Neural progenitor cell (in vitro differentiated cells): ENCODE data around the gene MARCKSL1. TPM values are rescaled to one million over a fixed set of nuclear protein-coding genes. Genes with fewer than 3 reads are reported as not detected.
"Not testable (repeated sequence)": the region's sequence is repeated elsewhere in the genome, so short reads cannot be mapped to it uniquely, and the experiment has no call there.

Source experiments
- DNase-seq: peaks from one replicate; pipeline ENCODE4 v3.0.0-alpha.2; 2016; ENCODE audit warnings: low spot score
- H2AFZ ChIP-seq: fragments of 200-600 bp; sonication (generic); replicated peaks from 2 replicates; pipeline ENCODE4 v1.6.1; 2016; ENCODE audit warnings: antibody characterized with exemption
- H3F3A ChIP-seq: fragments of 200-600 bp; sonication (generic); 2 replicates; pipeline ENCODE4 v1.6.1; 2016; ENCODE audit warnings: antibody characterized with exemption, low read depth
- H3K27ac ChIP-seq: fragments of 200-600 bp; sonication (generic); 2 replicates; pipeline ENCODE4 v1.5.1; 2016; ENCODE audit warnings: mild to moderate bottlenecking
- H3K27me3 ChIP-seq: fragments of 200-600 bp; sonication (generic); 2 replicates; pipeline ENCODE4 v1.6.1; 2016; ENCODE audit warnings: mild to moderate bottlenecking, moderate library complexity
- H3K36me3 ChIP-seq: fragments of 200-600 bp; sonication (generic); 2 replicates; pipeline ENCODE4 v1.5.1; 2016
- H3K4me1 ChIP-seq: fragments of 200-600 bp; sonication (generic); 2 replicates; pipeline ENCODE4 v1.6.1; 2016; ENCODE audit warnings: mixed run types
- H3K4me2 ChIP-seq: fragments of 200-600 bp; sonication (generic); 2 replicates; pipeline ENCODE4 v1.6.1; 2016
- H3K4me3 ChIP-seq: fragments of 200-600 bp; sonication (generic); 2 replicates; pipeline ENCODE4 v1.5.1; 2016
- H3K79me2 ChIP-seq: fragments of 200-600 bp; sonication (generic); 2 replicates; pipeline ENCODE4 v1.6.1; 2016; ENCODE audit warnings: low read depth
- H3K9ac ChIP-seq: fragments of 200-600 bp; sonication (generic); 2 replicates; pipeline ENCODE4 v1.6.1; 2016
- H3K9me3 ChIP-seq: fragments of 200-600 bp; sonication (generic); 2 replicates; pipeline ENCODE4 v1.5.1; 2016; ENCODE audit warnings: low read depth
- H4K20me1 ChIP-seq: fragments of 200-600 bp; sonication (generic); 2 replicates; pipeline ENCODE4 v1.6.1; 2016; ENCODE audit warnings: low read depth
- H3K27ac Mint-ChIP-seq: 3 replicates; pipeline ENCODE4 v1.8.0; 2021; ENCODE audit warnings: mixed read lengths
- H3K27me3 Mint-ChIP-seq: 2 replicates; pipeline ENCODE4 v1.8.0; 2022; ENCODE audit warnings: low read depth, mild to moderate bottlenecking, inconsistent platforms, moderate library complexity, mixed read lengths; ENCODE audit not compliant: insufficient read depth
- H3K36me3 Mint-ChIP-seq: 3 replicates; pipeline ENCODE4 v1.8.0; 2021; ENCODE audit warnings: mixed read lengths
- H3K4me1 Mint-ChIP-seq: 3 replicates; pipeline ENCODE4 v1.8.0; 2021; ENCODE audit warnings: mixed read lengths
- H3K4me3 Mint-ChIP-seq: 3 replicates; pipeline ENCODE4 v1.8.0; 2021; ENCODE audit warnings: mild to moderate bottlenecking, moderate library complexity, mixed read lengths
- H3K9me3 Mint-ChIP-seq: 3 replicates; pipeline ENCODE4 v1.8.0; 2020; ENCODE audit warnings: mixed read lengths
- CTCF ChIP-seq: fragments of 200-600 bp; sonication (generic); IDR thresholded peaks from 2 replicates; pipeline ENCODE4 v1.5.1; 2017; ENCODE audit warnings: antibody characterized with exemption, mild to moderate bottlenecking
- EZH2 ChIP-seq: fragments of 200-600 bp; sonication (generic); IDR thresholded peaks from 2 replicates; pipeline ENCODE4 v1.6.1; 2017; ENCODE audit warnings: antibody characterized with exemption, mild to moderate bottlenecking, moderate library complexity
- EZH2phosphoT487 ChIP-seq: fragments of 200-600 bp; sonication (generic); IDR thresholded peaks from 2 replicates; pipeline ENCODE4 v1.6.1; 2017; ENCODE audit warnings: antibody characterized with exemption
- total RNA-seq: library from RNA; depleted of rRNA; stranded (reverse); fragments of >200 nt; gene quantifications from 2 replicates; pipeline ENCODE4 v1.2.3, GENCODE V29; 2015; ENCODE audit warnings: low replicate concordance

Gene MARCKSL1
- total RNA-seq, 1 donor from 2014 or later, result 258 TPM

- Histone ChIP-seq H3K27me3 (peaks cover 30% of the 10 kb centered on the region), H3K27ac (no peak overlapping the region), H3K4me1 (peaks cover 4% of the 10 kb centered on the region), H3K4me2 (peak overlapping the region; percentile 70), H3K36me3 (no peaks in the 10 kb centered on the region), H4K20me1 (peaks cover 6% of the 10 kb centered on the region), H3K9me3 (no peaks in the 10 kb centered on the region), H3K4me3 (peak overlapping the region; percentile 37), H3F3A (peaks cover 12% of the 10 kb centered on the region), H3K79me2 (no peaks in the 10 kb centered on the region), H2AFZ (no peak overlapping the region), H3K9ac (no peak overlapping the region)
- no peak for DNase-seq
- no peak for TF ChIP-seq EZH2
- TF ChIP-seq CTCF, result no peak
- no peak for TF ChIP-seq EZH2phosphoT487
- Mint-ChIP-seq H3K27me3 (peaks cover 16% of the 10 kb centered on the region), H3K27ac (no peak overlapping the region), H3K36me3 (peaks cover 17% of the 10 kb centered on the region), H3K4me3 (no peak overlapping the region), H3K4me1 (peaks cover 23% of the 10 kb centered on the region), H3K9me3 (no peaks in the 10 kb centered on the region)
These were observed 25.3 kb upstream of the MARCKSL1 start for GRCh38 chr1:32361308-32361673.

DNA sequence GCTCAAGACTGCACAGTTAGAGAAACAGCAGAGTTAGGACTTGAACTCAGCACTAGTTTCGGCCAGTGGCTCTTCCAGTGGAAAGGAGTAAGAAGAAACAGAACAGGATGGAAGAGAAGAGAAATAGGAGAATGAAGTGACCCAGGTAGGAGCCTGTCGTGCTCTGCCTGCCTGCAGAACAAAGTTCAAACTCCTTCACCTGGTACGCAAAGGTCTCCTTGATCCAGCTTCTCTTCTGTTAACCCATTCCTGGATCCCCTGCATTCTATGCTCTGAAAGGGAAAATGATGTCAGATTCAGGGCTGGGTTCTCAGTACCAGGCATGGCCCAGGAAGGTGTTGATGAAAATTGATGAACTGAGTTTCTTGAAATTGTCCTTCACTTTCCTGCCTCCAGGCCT lies 22.4 kb upstream of the MARCKSL1 start:
- TF ChIP-seq EZH2, result no peak
- TF ChIP-seq CTCF, result no peak
- TF ChIP-seq EZH2phosphoT487, result no peak
- Histone ChIP-seq H3K4me1 (peaks cover 10% of the 10 kb centered on the region), H3K27ac (no peak overlapping the region), H3K27me3 (peaks cover 30% of the 10 kb centered on the region), H3K36me3 (no peaks in the 10 kb centered on the region), H3F3A (peaks cover 13% of the 10 kb centered on the region), H3K4me2 (no peak overlapping the region), H2AFZ (no peak overlapping the region), H4K20me1 (peaks cover 3% of the 10 kb centered on the region), H3K9me3 (no peaks in the 10 kb centered on the region), H3K4me3 (no peak overlapping the region), H3K79me2 (no peaks in the 10 kb centered on the region), H3K9ac (no peak overlapping the region)
- Mint-ChIP-seq H3K4me3 (no peak overlapping the region), H3K4me1 (peaks cover 32% of the 10 kb centered on the region), H3K27ac (no peak overlapping the region), H3K9me3 (no peaks in the 10 kb centered on the region), H3K27me3 (peaks cover 13% of the 10 kb centered on the region), H3K36me3 (peaks cover 16% of the 10 kb centered on the region)
- no peak for DNase-seq

DNA sequence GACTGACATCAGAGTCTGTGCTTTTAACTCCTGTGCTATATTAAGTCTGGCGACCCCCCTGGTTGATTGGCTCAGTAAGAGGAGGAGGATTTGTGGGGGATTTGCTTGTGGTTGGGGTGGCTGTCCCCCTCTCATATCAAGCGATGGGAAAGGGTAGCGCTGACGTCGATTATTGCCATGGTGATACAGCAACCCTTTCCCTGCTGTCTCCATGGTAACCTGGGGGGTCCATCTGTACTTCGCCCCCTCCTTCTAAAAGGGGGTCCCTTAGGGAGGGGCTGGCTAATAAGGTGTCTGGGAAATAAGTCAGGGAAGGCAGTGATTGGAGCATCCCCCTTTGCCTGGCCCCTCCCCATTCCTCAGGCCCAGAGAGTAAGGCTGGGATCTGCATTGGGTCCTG lies 21.6 kb upstream of the MARCKSL1 start:
- H3K4me3 Mint-ChIP-seq, result no peak overlapping the region
- TF ChIP-seq EZH2phosphoT487 (no peak), EZH2 (no peak)
- H3K36me3 Mint-ChIP-seq, result peaks cover 11% of the 10 kb centered on the region
- Histone ChIP-seq H3K4me2 (no peak overlapping the region), H3K4me1 (peaks cover 14% of the 10 kb centered on the region), H3K9me3 (no peaks in the 10 kb centered on the region), H4K20me1 (peaks cover 5% of the 10 kb centered on the region), H3K4me3 (no peak overlapping the region), H3K9ac (no peak overlapping the region), H3K36me3 (no peaks in the 10 kb centered on the region), H3F3A (peaks cover 13% of the 10 kb centered on the region), H2AFZ (no peak overlapping the region), H3K27ac (no peak overlapping the region), H3K27me3 (peaks cover 33% of the 10 kb centered on the region), H3K79me2 (no peaks in the 10 kb centered on the region)
- no peaks in the 10 kb centered on the region for H3K9me3 Mint-ChIP-seq
- H3K27ac Mint-ChIP-seq, result no peak overlapping the region
- peaks cover 13% of the 10 kb centered on the region for H3K27me3 Mint-ChIP-seq
- H3K4me1 Mint-ChIP-seq, result peaks cover 36% of the 10 kb centered on the region
- no peak for DNase-seq

GRCh38 chr1:32356478-32356877 lies 20.4 kb upstream of the MARCKSL1 start:
- Histone ChIP-seq H3K36me3 (no peaks in the 10 kb centered on the region), H3K4me2 (no peak overlapping the region), H3K27me3 (peaks cover 24% of the 10 kb centered on the region), H2AFZ (no peak overlapping the region), H3K9me3 (no peaks in the 10 kb centered on the region), H3K4me3 (no peak overlapping the region), H4K20me1 (peaks cover 11% of the 10 kb centered on the region), H3K79me2 (no peaks in the 10 kb centered on the region), H3K4me1 (peaks cover 16% of the 10 kb centered on the region), H3K27ac (no peak overlapping the region), H3K9ac (no peak overlapping the region), H3F3A (peaks cover 22% of the 10 kb centered on the region)
- H3K4me3 Mint-ChIP-seq, result no peak overlapping the region
- no peak for DNase-seq
- peaks cover 13% of the 10 kb centered on the region for H3K27me3 Mint-ChIP-seq
- TF ChIP-seq EZH2 (no peak), EZH2phosphoT487 (no peak), CTCF (no peak)
- no peak overlapping the region for H3K27ac Mint-ChIP-seq
- H3K36me3 Mint-ChIP-seq, result peaks cover 9% of the 10 kb centered on the region
- no peaks in the 10 kb centered on the region for H3K9me3 Mint-ChIP-seq
- peaks cover 37% of the 10 kb centered on the region for H3K4me1 Mint-ChIP-seq

- H3K27ac ChIP-seq, H3K27ac Mint-ChIP-seq, H3K36me3 ChIP-seq, H3K36me3 Mint-ChIP-seq, H3K9ac ChIP-seq, DNase-seq, H4K20me1 ChIP-seq, H3K9me3 ChIP-seq, H3K79me2 ChIP-seq, H3K4me2 ChIP-seq, H3K9me3 Mint-ChIP-seq, H3K27me3 Mint-ChIP-seq, H3K4me3 ChIP-seq, H2AFZ ChIP-seq, H3K4me3 Mint-ChIP-seq: not testable (repeated sequence)
- H3K4me1 ChIP-seq, result peaks cover 16% of the 10 kb centered on the region
- H3K27me3 ChIP-seq, result peaks cover 17% of the 10 kb centered on the region
- H3F3A ChIP-seq, result peaks cover 20% of the 10 kb centered on the region
- peaks cover 35% of the 10 kb centered on the region for H3K4me1 Mint-ChIP-seq
These were observed 19.7 kb upstream of the MARCKSL1 start for GRCh38 chr1:32355778-32356177.
